Fibroblast of mammary gland (primary cell): ENCODE data around the gene SUCLG2.

Source experiments
- DNase-seq: peaks from one replicate; pipeline ENCODE4 v3.0.0-alpha.2; 2010; ENCODE audit warnings: low read depth
- H3K4me3 ChIP-seq: 2 replicates; pipeline ENCODE4 v1.5.1; 2011; ENCODE audit warnings: low read depth, mild to moderate bottlenecking, low read length, moderate library complexity; ENCODE audit not compliant: control insufficient read depth
- CTCF ChIP-seq: conservative IDR thresholded peaks from 2 replicates; pipeline ENCODE4 v1.5.1; 2011; ENCODE audit warnings: low read depth, low read length, inconsistent platforms; ENCODE audit not compliant: control insufficient read depth, insufficient read depth

Gene SUCLG2

GRCh38 chr3:67674055-67674454 is 19.6 kb upstream of the SUCLG2 start:
- TF ChIP-seq CTCF = no peak
- H3K4me3 ChIP-seq = no peak overlapping the region
- no peak for DNase-seq

- H3K4me3 ChIP-seq = no peak overlapping the region
- no peak for TF ChIP-seq CTCF
- DNase-seq = no peak
Measured at GRCh38 chr3:67662733-67663132, 8.3 kb upstream of the SUCLG2 start.

GRCh38 chr3:67661089-67661488 is 6.7 kb upstream of the SUCLG2 start:
- DNase-seq = peak; percentile 36
- no peak for TF ChIP-seq CTCF
- no peak overlapping the region for H3K4me3 ChIP-seq

- H3K4me3 ChIP-seq = no peak overlapping the region
- no peak for TF ChIP-seq CTCF
- DNase-seq = no peak
Measured at GRCh38 chr3:67657192-67657591, 2.8 kb upstream of the SUCLG2 start.

- no peak overlapping the region for H3K4me3 ChIP-seq
- DNase-seq = no peak
- no peak for TF ChIP-seq CTCF
Measured at GRCh38 chr3:67656614-67657013, 2.2 kb upstream of the SUCLG2 start.

GRCh38 chr3:67655364-67656121 is 1.1 kb upstream of the SUCLG2 start:
- no peak for DNase-seq
- no peak for TF ChIP-seq CTCF
- H3K4me3 ChIP-seq = no peak overlapping the region

GRCh38 chr3:67654844-67655177 is 399 bp upstream of the SUCLG2 start:
- H3K4me3 ChIP-seq = peak overlapping the region; percentile 69
- DNase-seq = no peak
- no peak for TF ChIP-seq CTCF
